HG03354 (cell line): ENCODE measurements around the gene S100A1.
A peak's percentile ranks its signal among the peaks of the same experiment; 100 is the strongest.
"Not testable (repeated sequence)": the region's sequence is repeated elsewhere in the genome, so short reads cannot be mapped to it uniquely, and the experiment has no call there.

ENCODE experiments used
- ATAC-seq: cut with Tn5 transposase; IDR thresholded peaks from one replicate; pipeline ENCODE4 v1.9.1; 2021; ENCODE audit warnings: mild to moderate bottlenecking; ENCODE audit not compliant: unreplicated experiment, poor library complexity, severe bottlenecking

Gene S100A1

GRCh38 chr1:153647346-153647714 lies 19.1 kb downstream of the S100A1 start:
- no peak for ATAC-seq

GRCh38 chr1:153648000-153648643 lies 19.9 kb downstream of the S100A1 start:
- ATAC-seq, result no peak

- no peak for ATAC-seq
Observed at GRCh38 chr1:153649137-153649862, 21.1 kb downstream of the S100A1 start.

- ATAC-seq, result no peak
Observed at GRCh38 chr1:153649863-153650235, 21.6 kb downstream of the S100A1 start.

- no peak for ATAC-seq
Observed at GRCh38 chr1:153651771-153652170, 23.5 kb downstream of the S100A1 start.

- no peak for ATAC-seq
Observed at GRCh38 chr1:153652805-153653500, 24.7 kb downstream of the S100A1 start.

GRCh38 chr1:153655333-153655732 lies 27.1 kb downstream of the S100A1 start:
- no peak for ATAC-seq

GRCh38 chr1:153658400-153659174 lies 30.4 kb downstream of the S100A1 start, which contains the start of gene SNAPIN:
Gene SNAPIN, plus strand, starts transcription at chr1:153658703. Its CDS starts 41 bp downstream, at chr1:153658744.
- peak; percentile 94 for ATAC-seq

- ATAC-seq, result no peak
Observed at GRCh38 chr1:153659175-153659534, 30.9 kb downstream of the S100A1 start.

- ATAC-seq, result no peak
Observed at GRCh38 chr1:153659656-153660055, 31.4 kb downstream of the S100A1 start.

GRCh38 chr1:153661111-153661708 lies 33.0 kb downstream of the S100A1 start:
- no peak for ATAC-seq

GRCh38 chr1:153662269-153662668 lies 34.0 kb downstream of the S100A1 start:
- ATAC-seq, result no peak

- no peak for ATAC-seq
Observed at GRCh38 chr1:153663211-153663610, 35.0 kb downstream of the S100A1 start.

GRCh38 chr1:153667439-153667838 lies 39.2 kb downstream of the S100A1 start:
- no peak for ATAC-seq

GRCh38 chr1:153668672-153669071 lies 40.4 kb downstream of the S100A1 start:
- not testable (repeated sequence) for ATAC-seq

- no peak for ATAC-seq
Observed at GRCh38 chr1:153669606-153670005, 41.4 kb downstream of the S100A1 start.

GRCh38 chr1:153670257-153670858 lies 42.1 kb downstream of the S100A1 start:
- peak; percentile 1 for ATAC-seq

- ATAC-seq, result peak; percentile 92
Observed at GRCh38 chr1:153670859-153671627, 42.8 kb downstream of the S100A1 start, which contains the start of gene ILF2. Gene ILF2, minus strand, starts transcription at chr1:153670993. Its CDS starts 71 bp downstream, at chr1:153670922.
